Lung (tissue), 12 donors: ENCODE data around the gene PCDHGC5. TPM values are rescaled to one million over a fixed set of nuclear protein-coding genes. Genes with fewer than 3 reads are reported as not detected.

ENCODE experiments used
- ATAC-seq: fragments of 200-7000 bp; cut with Tn5 transposase; one replicate; pipeline ENCODE4 v1.9.1; 2020; ENCODE audit warnings: moderate number of reproducible peaks; ENCODE audit not compliant: insufficient read depth, low FRiP score
- DNase-seq, 3 donors: peaks; one replicate each; pipeline ENCODE4 v3.0.0-alpha.2; 2013 to 2017
- H3K27ac ChIP-seq, 2 donors: one replicate each; pipeline ENCODE4 v1.5.1; 2013; ENCODE audit warnings: mild to moderate bottlenecking in 2 of 2, moderate library complexity in 2 of 2, control low read depth in 1 of 2, inconsistent platforms in 1 of 2, low read depth in 1 of 2, low read length in 1 of 2
- H3K27me3 ChIP-seq, 3 donors: one replicate each; pipeline ENCODE4 v1.5.1; 2013; ENCODE audit warnings: low read length in 2 of 3; ENCODE audit not compliant: control insufficient read depth in 3 of 3, insufficient read depth in 3 of 3
- H3K36me3 ChIP-seq, 4 donors: one replicate each; pipeline ENCODE4 v1.5.1; 2013; ENCODE audit warnings: low read length in 4 of 4, mild to moderate bottlenecking in 1 of 4, moderate library complexity in 1 of 4; ENCODE audit not compliant: control insufficient read depth in 4 of 4, insufficient read depth in 4 of 4
- H3K4me1 ChIP-seq, 5 donors: one replicate each; pipeline ENCODE4 v1.5.1; 2013; ENCODE audit warnings: low read length in 5 of 5, mild to moderate bottlenecking in 2 of 5, moderate library complexity in 1 of 5; ENCODE audit not compliant: control insufficient read depth in 5 of 5, insufficient read depth in 5 of 5
- H3K4me3 ChIP-seq: one replicate; pipeline ENCODE4 v1.5.1; 2013; ENCODE audit warnings: mild to moderate bottlenecking, control low read depth, moderate library complexity
- H3K9ac ChIP-seq, 2 donors: one replicate each; pipeline ENCODE4 v1.5.1; 2013; ENCODE audit warnings: low read length in 2 of 2, control low read depth in 1 of 2; ENCODE audit not compliant: insufficient read depth in 1 of 2
- H3K9me3 ChIP-seq, 4 donors: one replicate each; pipeline ENCODE4 v1.5.1; 2013; ENCODE audit warnings: low read length in 3 of 4, mild to moderate bottlenecking in 1 of 4, moderate library complexity in 1 of 4; ENCODE audit not compliant: control insufficient read depth in 4 of 4, insufficient read depth in 3 of 4
- CTCF ChIP-seq: IDR thresholded peaks from 2 replicates; pipeline ENCODE4 v1.5.1; 2012; ENCODE audit warnings: mild to moderate bottlenecking; ENCODE audit errors: control extremely low read depth, extremely low read depth
- WGBS, 2 donors: extraction: QIAGEN DNeasy Blood & Tissue Kit; methylation state at CpG; one replicate each; pipeline ENCODE4 v1.1.7; 2013; 5-methylcytosine and 5-hydroxymethylcytosine counted together
- polyA plus RNA-seq, 2 donors: library from polyadenylated mRNA; stranded (reverse); fragments of 200-250 nt; gene quantifications; one replicate each; pipeline ENCODE4 v1.2.1, GENCODE V29; 2013
- total RNA-seq, 2 donors: library from RNA; depleted of rRNA in 1 of 2; stranded (reverse); fragments of >200 nt in 1 of 2; gene quantifications; one replicate each; pipeline ENCODE4 v1.2.1, GENCODE V29; 2014 to 2021
- donor health status: control.
- donor health status: control.
- donor health status: Bipolar disorder and iron deficiency.
- donor health status: healthy.
- donor health status: DM: yes; HTN: yes; CAD: no.

The PCDHGC5 gene
- total and polyA plus RNA-seq, 4 donors: 0.14 to 5.1 (median 1.5) TPM

GRCh38 chr5:141508798-141509611, 20.1 kb downstream of the PCDHGC5 start:
- H3K9ac ChIP-seq: peak overlapping the region in 1 of 2 donors; percentile 79

GRCh38 chr5:141510160-141510559, 21.3 kb downstream of the PCDHGC5 start:
- Histone ChIP-seq H3K27ac (no peak overlapping the region), H3K36me3 (peaks cover 0 to 40% (median 24%) of the 10 kb centered on the region in 4 donors), H3K27me3 (no peaks in the 10 kb centered on the region), H3K9ac (peak overlapping the region in 1 of 2 donors; percentile 79), H3K4me3 (no peak overlapping the region), H3K9me3 (no peaks in the 10 kb centered on the region), H3K4me1 (peaks cover 15 to 65% (median 21%) of the 10 kb centered on the region in 5 donors)
- WGBS, 2 donors: 89 to 97% methylated on average over 9 of the region's 9 CpGs
- no peak for TF ChIP-seq CTCF
- DNase-seq (no peak), ATAC-seq (no peak)

More at GRCh38 chr5:141508798-141509611, 20.1 kb downstream of the PCDHGC5 start:
- Histone ChIP-seq H3K27ac (peak overlapping the region; percentile 37 to 88), H3K9me3 (no peaks in the 10 kb centered on the region), H3K27me3 (no peaks in the 10 kb centered on the region), H3K4me1 (peaks cover 7 to 54% (median 16%) of the 10 kb centered on the region in 5 donors), H3K4me3 (no peak overlapping the region), H3K36me3 (peaks cover 0 to 41% (median 22%) of the 10 kb centered on the region in 4 donors)
- ATAC-seq (peak; percentile 16), DNase-seq (peak; percentile 94 to 95 (median 95))
- WGBS, 2 donors: 18 to 25% methylated on average over 23 of the region's 23 CpGs
- no peak for TF ChIP-seq CTCF

- no peak for TF ChIP-seq CTCF
- DNase-seq: no peak
These were observed 22.1 kb downstream of the PCDHGC5 start for GRCh38 chr5:141510850-141511601.

More at GRCh38 chr5:141510850-141511601, 22.1 kb downstream of the PCDHGC5 start:
- H3K4me1 ChIP-seq: peaks cover 17 to 71% (median 23%) of the 10 kb centered on the region in 5 donors
- WGBS, 2 donors: 87 to 93% methylated on average over 14 of the region's 14 CpGs
- H3K9me3 ChIP-seq: no peaks in the 10 kb centered on the region
- H3K27ac ChIP-seq: peak overlapping the region in 1 of 2 donors; percentile 20
- no peak overlapping the region for H3K4me3 ChIP-seq
- H3K27me3 ChIP-seq: no peaks in the 10 kb centered on the region
- H3K36me3 ChIP-seq: peaks cover 0 to 32% (median 23%) of the 10 kb centered on the region in 4 donors
- H3K9ac ChIP-seq: no peak overlapping the region
- ATAC-seq: no peak
